ENCODE data around the gene AVEN. TPM values are rescaled to one million over a fixed set of nuclear protein-coding genes. Genes with fewer than 3 reads are reported as not detected.
A peak's percentile ranks its signal among the peaks of the same experiment; 100 is the strongest.

AVEN gene
- polyA plus RNA-seq, 3 donors = 2.3 to 4.8 (median 3.4) TPM

DNA sequence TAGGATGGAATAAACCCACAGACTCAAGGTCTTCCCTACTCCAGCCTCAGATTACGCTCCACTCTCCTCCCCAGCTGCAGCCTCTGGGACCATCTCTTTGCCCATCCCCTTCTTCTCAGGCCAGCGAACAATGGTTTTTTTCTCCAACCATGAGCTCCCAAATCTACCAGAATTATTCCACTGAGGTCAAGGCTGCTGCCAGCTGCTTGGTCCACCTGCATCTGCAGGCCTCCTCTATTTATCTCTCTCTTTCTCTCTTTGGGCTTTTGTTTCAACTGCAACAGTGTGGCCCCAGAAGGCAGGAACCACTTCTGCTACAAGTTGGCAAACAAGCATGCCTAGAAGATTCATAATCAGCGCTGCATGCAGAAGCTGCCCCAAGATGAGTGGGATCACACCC lies 51.6 kb downstream of the AVEN start:
- no peak overlapping the region for H2AFZ ChIP-seq (ENCODE audit: insufficient read depth, low read depth, low read length, poor library complexity, severe bottlenecking)
- H4K20me1 ChIP-seq (ENCODE audit: insufficient read depth, low read length) = no peaks in the 10 kb centered on the region
- 96% methylated on average over 2 of the region's 3 CpGs for WGBS (ENCODE audit: insufficient coverage)
- H3K4me3 ChIP-seq (replicated peaks in 1 of 3; ENCODE audit: low read depth in 2 of 3, low read length in 3 of 3) = no peak overlapping the region
- H3K79me2 ChIP-seq (ENCODE audit: insufficient read depth, low read length) = no peaks in the 10 kb centered on the region
- H3K9ac ChIP-seq (ENCODE audit: insufficient read depth, low read length, poor library complexity, severe bottlenecking) = no peak overlapping the region
- H3K27me3 ChIP-seq (ENCODE audit: control insufficient read depth in 2 of 2, insufficient read depth in 2 of 2, low read length in 2 of 2) = no peaks in the 10 kb centered on the region
- TF ChIP-seq CTCF (IDR thresholded peaks at IDR 0.05) = no peak
- H3K27ac ChIP-seq (ENCODE audit: low read depth in 1 of 2, low read length in 2 of 2) = no peak overlapping the region
- H3K9me3 ChIP-seq (replicated peaks in 1 of 2; ENCODE audit: control insufficient read depth in 1 of 2, insufficient read depth in 1 of 2, low read length in 2 of 2) = no peaks in the 10 kb centered on the region
- intact Hi-C loops (cut with micrococcal nuclease) = no loop called here
- no peaks in the 10 kb centered on the region for H3K36me3 ChIP-seq (replicated peaks in 1 of 2; ENCODE audit: control insufficient read depth in 1 of 2, insufficient read depth in 2 of 2, low read length in 2 of 2)
- Mint-ChIP-seq H3K36me3 (no peaks in the 10 kb centered on the region), H3K4me3 (no peak overlapping the region), H3K9me3 (peaks cover 0 to 4% (median 0%) of the 10 kb centered on the region in 7 donors), H3K27ac (peak overlapping the region in 1 of 7 donors; percentile 47), H3K4me1 (no peaks in the 10 kb centered on the region), H3K27me3 (ENCODE audit: low read depth in 3 of 3) (peaks cover 0 to 1% (median 0%) of the 10 kb centered on the region in 3 donors)
- H3K4me2 ChIP-seq (replicated peaks; ENCODE audit: extremely low read depth, low read length, poor library complexity, severe bottlenecking) = no peak overlapping the region
- no peak for DNase-seq
- H3K4me1 ChIP-seq (ENCODE audit: control insufficient read depth in 1 of 2, insufficient read depth in 2 of 2, low read length in 2 of 2) = no peaks in the 10 kb centered on the region

DNA sequence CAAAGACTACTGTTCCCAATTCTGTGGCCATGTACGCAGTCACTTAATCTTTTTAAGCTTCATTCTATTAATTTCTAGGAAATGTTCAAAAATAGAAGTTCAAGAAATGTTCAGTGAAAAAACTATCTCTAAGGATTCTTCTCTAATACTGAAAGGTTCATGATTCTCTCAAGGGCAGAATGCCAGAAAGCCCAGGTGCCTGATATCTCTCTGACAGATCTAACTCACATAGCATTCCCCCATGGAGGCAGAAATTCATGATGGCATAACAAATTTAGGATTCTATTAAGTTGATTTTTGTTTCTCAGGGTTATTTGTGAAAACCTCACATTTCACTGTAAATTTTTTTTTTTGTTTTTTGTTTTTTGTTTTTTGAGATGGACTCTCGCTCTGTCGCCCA lies 53.3 kb downstream of the AVEN start:
- Mint-ChIP-seq H3K27ac (no peak overlapping the region), H3K36me3 (no peaks in the 10 kb centered on the region), H3K4me3 (no peak overlapping the region), H3K27me3 (ENCODE audit: low read depth in 3 of 3) (peaks cover 0 to 1% (median 0%) of the 10 kb centered on the region in 3 donors), H3K4me1 (no peaks in the 10 kb centered on the region), H3K9me3 (no peaks in the 10 kb centered on the region)
- Histone ChIP-seq H3K79me2 (ENCODE audit: insufficient read depth, low read length) (no peaks in the 10 kb centered on the region), H3K4me2 (replicated peaks; ENCODE audit: extremely low read depth, low read length, poor library complexity, severe bottlenecking) (no peak overlapping the region), H3K4me1 (ENCODE audit: control insufficient read depth in 1 of 2, insufficient read depth in 2 of 2, low read length in 2 of 2) (no peaks in the 10 kb centered on the region), H3K9me3 (replicated peaks in 1 of 2; ENCODE audit: control insufficient read depth in 1 of 2, insufficient read depth in 1 of 2, low read length in 2 of 2) (no peaks in the 10 kb centered on the region), H3K4me3 (replicated peaks in 1 of 3; ENCODE audit: low read depth in 2 of 3, low read length in 3 of 3) (no peak overlapping the region), H3K27me3 (ENCODE audit: control insufficient read depth in 2 of 2, insufficient read depth in 2 of 2, low read length in 2 of 2) (no peaks in the 10 kb centered on the region), H3K9ac (ENCODE audit: insufficient read depth, low read length, poor library complexity, severe bottlenecking) (no peak overlapping the region), H3K36me3 (replicated peaks in 1 of 2; ENCODE audit: control insufficient read depth in 1 of 2, insufficient read depth in 2 of 2, low read length in 2 of 2) (no peaks in the 10 kb centered on the region), H4K20me1 (ENCODE audit: insufficient read depth, low read length) (no peaks in the 10 kb centered on the region), H3K27ac (ENCODE audit: low read depth in 1 of 2, low read length in 2 of 2) (no peak overlapping the region), H2AFZ (ENCODE audit: insufficient read depth, low read depth, low read length, poor library complexity, severe bottlenecking) (no peak overlapping the region)
- no peak for DNase-seq
- intact Hi-C loops (cut with micrococcal nuclease) = no loop called here
- WGBS (ENCODE audit: insufficient coverage) = no CpG with 5 or more reads among the region's 3 CpGs
- TF ChIP-seq CTCF (IDR thresholded peaks at IDR 0.05) = no peak
